Astrocyte (in vitro differentiated cells and primary cell): Measurements from ENCODE around the gene ATN1. TPM values are rescaled to one million over a fixed set of nuclear protein-coding genes. Genes with fewer than 3 reads are reported as not detected.
A peak's percentile ranks its signal among the peaks of the same experiment; 100 is the strongest.

Experiments
- DNase-seq: peaks from one replicate; pipeline ENCODE4 v3.0.0-alpha.2; 2010; ENCODE audit warnings: low read depth
- FAIRE-seq: peaks from 2 replicates; lab custom pipeline; 2011; peaks lifted over from hg19 to GRCh38; lab: Jason Lieb, UNC
- H2AFZ ChIP-seq: 2 replicates; pipeline ENCODE4 v1.6.0; 2012; ENCODE audit warnings: low read depth, low read length, inconsistent platforms
- H3K27ac ChIP-seq: 2 replicates; pipeline ENCODE4 v1.5.1; 2011; ENCODE audit warnings: low read depth, low read length, inconsistent platforms
- H3K27me3 ChIP-seq: 2 replicates; pipeline ENCODE4 v1.6.0; 2011; ENCODE audit warnings: low read length, inconsistent platforms; ENCODE audit not compliant: insufficient read depth
- H3K36me3 ChIP-seq: 2 replicates; pipeline ENCODE4 v1.5.1; 2011; ENCODE audit warnings: low read length, inconsistent platforms; ENCODE audit not compliant: insufficient read depth
- H3K4me1 ChIP-seq: 2 replicates; pipeline ENCODE4 v1.5.1; 2011; ENCODE audit warnings: low read length, inconsistent platforms; ENCODE audit not compliant: insufficient read depth
- H3K4me2 ChIP-seq: 2 replicates; pipeline ENCODE4 v1.6.0; 2012; ENCODE audit warnings: low read length, inconsistent platforms
- H3K4me3 ChIP-seq: 2 replicates; pipeline ENCODE4 v1.5.1; 2011; ENCODE audit warnings: low read depth, mild to moderate bottlenecking, low read length, inconsistent platforms; ENCODE audit not compliant: insufficient read depth
- H3K79me2 ChIP-seq: 2 replicates; pipeline ENCODE4 v1.6.0; 2012; ENCODE audit warnings: mild to moderate bottlenecking, low read length, inconsistent platforms; ENCODE audit not compliant: insufficient read depth
- H3K9ac ChIP-seq: 2 replicates; pipeline ENCODE4 v1.6.0; 2012; ENCODE audit warnings: mild to moderate bottlenecking, low read length, inconsistent platforms
- H3K9me3 ChIP-seq: 2 replicates; pipeline ENCODE4 v1.5.1; 2012; ENCODE audit warnings: low read depth, mild to moderate bottlenecking, low read length, inconsistent platforms; ENCODE audit not compliant: insufficient read depth
- H4K20me1 ChIP-seq: 2 replicates; pipeline ENCODE4 v1.6.0; 2012; ENCODE audit warnings: low read length, inconsistent platforms; ENCODE audit not compliant: insufficient read depth
- H3K27ac Mint-ChIP-seq: one replicate; pipeline ENCODE4 v1.8.0; 2021; ENCODE audit warnings: mild to moderate bottlenecking, mixed read lengths; ENCODE audit not compliant: unreplicated experiment
- H3K27me3 Mint-ChIP-seq: one replicate; pipeline ENCODE4 v1.8.0; 2021; ENCODE audit warnings: low read depth, mixed read lengths; ENCODE audit not compliant: unreplicated experiment
- H3K36me3 Mint-ChIP-seq: one replicate; pipeline ENCODE4 v1.8.0; 2021; ENCODE audit warnings: low read depth, mixed read lengths; ENCODE audit not compliant: unreplicated experiment
- H3K4me1 Mint-ChIP-seq: one replicate; pipeline ENCODE4 v1.8.0; 2021; ENCODE audit warnings: low read depth, mixed read lengths; ENCODE audit not compliant: unreplicated experiment
- H3K4me3 Mint-ChIP-seq: one replicate; pipeline ENCODE4 v1.8.0; 2021; ENCODE audit warnings: mild to moderate bottlenecking, moderate library complexity, mixed read lengths; ENCODE audit not compliant: unreplicated experiment
- H3K9me3 Mint-ChIP-seq: one replicate; pipeline ENCODE4 v1.8.0; 2021; ENCODE audit warnings: mild to moderate bottlenecking, mixed read lengths; ENCODE audit not compliant: unreplicated experiment
- EZH2 ChIP-seq: IDR thresholded peaks from 2 replicates; pipeline ENCODE4 v1.6.1; 2012; ENCODE audit warnings: mild to moderate bottlenecking, low read length, inconsistent platforms; ENCODE audit not compliant: insufficient read depth
- total RNA-seq: library from RNA; stranded (reverse); gene quantifications from 2 replicates; pipeline ENCODE4 v1.2.1, GENCODE V29; 2021
- TF ChIP-seq, protein P1 (sequence below): IDR thresholded peaks from 2 replicates; pipeline ENCODE4 v1.5.1; 2011; ENCODE audit warnings: low read depth, mild to moderate bottlenecking, inconsistent platforms, low read length, moderate library complexity; ENCODE audit not compliant: insufficient read depth

ATN1 gene
- total RNA-seq, 1 donor from 2014 or later, result 97.8 TPM

DNA sequence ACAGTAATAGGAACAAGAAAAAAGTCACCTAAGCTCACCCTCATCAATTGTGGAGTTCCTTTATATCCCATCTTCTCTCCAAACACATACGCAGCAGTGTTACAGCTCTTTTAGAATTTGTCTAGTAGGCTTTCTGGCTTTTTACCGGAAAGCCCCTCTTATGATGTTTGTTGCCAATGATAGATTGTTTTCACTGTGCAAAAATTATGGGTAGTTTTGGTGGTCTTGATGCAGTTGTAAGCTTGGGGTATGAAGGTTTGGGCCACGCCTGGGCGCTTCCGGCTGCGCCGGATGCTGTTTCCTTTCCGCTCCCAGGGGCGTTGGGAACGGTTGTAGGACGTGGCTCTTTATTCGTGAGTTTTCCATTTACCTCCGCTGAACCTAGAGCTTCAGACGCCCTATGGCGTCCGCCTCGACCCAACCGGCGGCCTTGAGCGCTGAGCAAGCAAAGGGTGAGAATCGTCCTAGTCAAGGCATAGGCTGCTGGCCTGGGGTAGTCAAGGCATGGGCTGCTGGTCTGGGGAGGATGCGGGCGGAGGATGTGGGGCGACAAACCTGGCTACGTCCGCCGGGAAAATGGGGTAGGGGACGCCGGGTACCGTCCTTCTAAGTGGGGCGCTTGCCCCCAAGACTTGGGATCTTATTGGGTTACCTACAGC lies 16.1 kb downstream of the ATN1 start, which contains the start of the genes C12orf57 and RNU7-1:
TSS of gene C12orf57 (plus strand) at position 301 of the 659 bp plus-strand sequence. CDS start at position 401, 100 bp downstream.
TSS of gene RNU7-1 (plus strand) at position 95 of the 659 bp plus-strand sequence.
- FAIRE-seq (no peak), DNase-seq (peak; percentile 84)
- H2AFZ ChIP-seq, result peak within 1 kb of the TSS; percentile 49
- Mint-ChIP-seq H3K36me3 (peaks cover 3% of the 10 kb centered on the region), H3K9me3 (peaks cover 3% of the 10 kb centered on the region), H3K4me1 (peaks cover 22% of the 10 kb centered on the region), H3K27ac (peak within 1 kb of the TSS; percentile 91), H3K4me3 (peak within 1 kb of the TSS; percentile 82), H3K27me3 (no peaks in the 10 kb centered on the region)
- H3K79me2 ChIP-seq, result peaks cover 12% of the 10 kb centered on the region
- H3K36me3 ChIP-seq, result peaks cover 9% of the 10 kb centered on the region
- H3K4me3 ChIP-seq, result peak within 1 kb of the TSS; percentile 69
- H3K9me3 ChIP-seq, result no peaks in the 10 kb centered on the region
- peaks cover 26% of the 10 kb centered on the region for H3K4me1 ChIP-seq
- peak within 1 kb of the TSS; percentile 87 for H3K9ac ChIP-seq
- TF ChIP-seq, protein P1, sequence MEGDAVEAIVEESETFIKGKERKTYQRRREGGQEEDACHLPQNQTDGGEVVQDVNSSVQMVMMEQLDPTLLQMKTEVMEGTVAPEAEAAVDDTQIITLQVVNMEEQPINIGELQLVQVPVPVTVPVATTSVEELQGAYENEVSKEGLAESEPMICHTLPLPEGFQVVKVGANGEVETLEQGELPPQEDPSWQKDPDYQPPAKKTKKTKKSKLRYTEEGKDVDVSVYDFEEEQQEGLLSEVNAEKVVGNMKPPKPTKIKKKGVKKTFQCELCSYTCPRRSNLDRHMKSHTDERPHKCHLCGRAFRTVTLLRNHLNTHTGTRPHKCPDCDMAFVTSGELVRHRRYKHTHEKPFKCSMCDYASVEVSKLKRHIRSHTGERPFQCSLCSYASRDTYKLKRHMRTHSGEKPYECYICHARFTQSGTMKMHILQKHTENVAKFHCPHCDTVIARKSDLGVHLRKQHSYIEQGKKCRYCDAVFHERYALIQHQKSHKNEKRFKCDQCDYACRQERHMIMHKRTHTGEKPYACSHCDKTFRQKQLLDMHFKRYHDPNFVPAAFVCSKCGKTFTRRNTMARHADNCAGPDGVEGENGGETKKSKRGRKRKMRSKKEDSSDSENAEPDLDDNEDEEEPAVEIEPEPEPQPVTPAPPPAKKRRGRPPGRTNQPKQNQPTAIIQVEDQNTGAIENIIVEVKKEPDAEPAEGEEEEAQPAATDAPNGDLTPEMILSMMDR, result no peak
- no peaks in the 10 kb centered on the region for H3K27me3 ChIP-seq
- peak within 1 kb of the TSS; percentile 94 for H3K4me2 ChIP-seq
- peak within 1 kb of the TSS; percentile 86 for H3K27ac ChIP-seq
- peaks cover 27% of the 10 kb centered on the region for H4K20me1 ChIP-seq

GRCh38 chr12:6944381-6945186 lies 16.8 kb downstream of the ATN1 start:
- no peaks in the 10 kb centered on the region for H3K27me3 Mint-ChIP-seq
- DNase-seq (peak; percentile 87), FAIRE-seq (no peak)
- H3K9ac ChIP-seq, result peak overlapping the region; percentile 87
- no peaks in the 10 kb centered on the region for H3K36me3 Mint-ChIP-seq
- H3K36me3 ChIP-seq, result peaks cover 7% of the 10 kb centered on the region
- peak overlapping the region; percentile 82 for H3K4me3 Mint-ChIP-seq
- peak overlapping the region; percentile 94 for H3K4me2 ChIP-seq
- TF ChIP-seq, protein P1, result peak; percentile 69
- no peak for TF ChIP-seq EZH2
- no peaks in the 10 kb centered on the region for H3K9me3 ChIP-seq
- H3K4me1 Mint-ChIP-seq, result peaks cover 22% of the 10 kb centered on the region
- peaks cover 26% of the 10 kb centered on the region for H3K4me1 ChIP-seq
- H4K20me1 ChIP-seq, result peaks cover 27% of the 10 kb centered on the region
- peak overlapping the region; percentile 49 for H2AFZ ChIP-seq
- peak overlapping the region; percentile 86 for H3K27ac ChIP-seq
- peaks cover 3% of the 10 kb centered on the region for H3K9me3 Mint-ChIP-seq
- H3K4me3 ChIP-seq, result peak overlapping the region; percentile 69
- H3K27ac Mint-ChIP-seq, result peak overlapping the region; percentile 91
- no peaks in the 10 kb centered on the region for H3K27me3 ChIP-seq
- peaks cover 8% of the 10 kb centered on the region for H3K79me2 ChIP-seq
